HepG2 (cell line): Measurements from ENCODE around the gene ZNHIT1. TPM values are rescaled to one million over a fixed set of nuclear protein-coding genes. Genes with fewer than 3 reads are reported as not detected.

Experiments used
- CEBPB ChIP-seq: IDR thresholded peaks from 2 replicates; pipeline ENCODE4 v1.6.1; 2011; ENCODE audit warnings: low read depth, low read length, improper control_type of control experiment, borderline replicate concordance
- CENPT ChIP-seq: sonication (generic); formaldehyde crosslinking; IDR thresholded peaks from 2 replicates; pipeline ENCODE4 v1.8.0; 2022; ENCODE audit warnings: low read depth, mild to moderate bottlenecking, moderate library complexity, missing genetic modification reagents
- FOXA1 ChIP-seq, 2 experiments: fragments of 450-650 bp in 1 of 2; sonication (generic) in 1 of 2; formaldehyde crosslinking in 1 of 2; IDR thresholded peaks; 2 replicates each; pipeline versions ENCODE4 v1.4.0 to v1.6.1; 2016 to 2020; ENCODE audit warnings: missing genetic modification reagents in 1 of 2
- GABPB1 ChIP-seq: IDR thresholded peaks from 2 replicates; pipeline ENCODE4 v1.6.1; 2016; ENCODE audit warnings: mild to moderate bottlenecking, missing genetic modification reagents, moderate library complexity, missing compliant biosample characterization
- GLMP ChIP-seq: sonication (generic); formaldehyde crosslinking; IDR thresholded peaks from 2 replicates; pipeline ENCODE4 v1.9.0; 2021; ENCODE audit warnings: missing genetic modification reagents, mild to moderate bottlenecking, borderline replicate concordance
- HDAC6 ChIP-seq: fragments of 200-600 bp; sonication (generic); IDR thresholded peaks from 2 replicates; pipeline ENCODE4 v1.7.0; 2017; ENCODE audit warnings: mild to moderate bottlenecking, antibody characterized with exemption, low read length, low read depth
- KDM6A ChIP-seq: IDR thresholded peaks from 2 replicates; pipeline ENCODE4 v1.6.1; 2016; ENCODE audit warnings: low read depth
- NPAS2 ChIP-seq: sonication (generic); formaldehyde crosslinking; IDR thresholded peaks from 2 replicates; pipeline ENCODE4 v1.8.0; 2022; ENCODE audit warnings: mild to moderate bottlenecking, missing genetic modification reagents, borderline replicate concordance
- SIN3A ChIP-seq: IDR thresholded peaks from 2 replicates; pipeline ENCODE4 v1.6.1; 2011; ENCODE audit warnings: low read depth, mild to moderate bottlenecking, control low read depth, low read length, borderline replicate concordance
- TRIM22 ChIP-seq: fragments of 450-650 bp; IDR thresholded peaks from 2 replicates; pipeline ENCODE4 v1.6.1; 2017
- ZBTB14 ChIP-seq: sonication (generic); formaldehyde crosslinking; IDR thresholded peaks from 2 replicates; pipeline ENCODE4 v1.4.0; 2020; ENCODE audit warnings: missing genetic modification reagents
- ZNF17 ChIP-seq: sonication (generic); formaldehyde crosslinking; IDR thresholded peaks from 2 replicates; pipeline ENCODE4 v1.5.0; 2020; ENCODE audit warnings: mild to moderate bottlenecking, missing genetic modification reagents
- ZNF547 ChIP-seq: sonication (generic); formaldehyde crosslinking; IDR thresholded peaks from 2 replicates; pipeline ENCODE4 v1.5.1; 2020; ENCODE audit warnings: mild to moderate bottlenecking, missing genetic modification reagents
- ZNF550 ChIP-seq: sonication (generic); formaldehyde crosslinking; IDR thresholded peaks from 2 replicates; pipeline ENCODE4 v1.4.0; 2020; ENCODE audit warnings: mild to moderate bottlenecking, missing genetic modification reagents, borderline replicate concordance
- ZNF567 ChIP-seq: sonication (generic); formaldehyde crosslinking; IDR thresholded peaks from 2 replicates; pipeline ENCODE4 v1.8.1; 2023; ENCODE audit warnings: mild to moderate bottlenecking, missing genetic modification reagents, borderline replicate concordance
- ZNF572 ChIP-seq: sonication (generic); formaldehyde crosslinking; IDR thresholded peaks from 2 replicates; pipeline ENCODE4 v1.5.1; 2020; ENCODE audit warnings: mild to moderate bottlenecking, missing genetic modification reagents
- ZNF619 ChIP-seq: sonication (generic); formaldehyde crosslinking; IDR thresholded peaks from 2 replicates; pipeline ENCODE4 v1.4.0; 2020; ENCODE audit warnings: mild to moderate bottlenecking, missing genetic modification reagents
- ZNF775 ChIP-seq: sonication (generic); formaldehyde crosslinking; IDR thresholded peaks from 2 replicates; pipeline ENCODE4 v1.4.0; 2020; ENCODE audit warnings: missing genetic modification reagents, mild to moderate bottlenecking, moderate library complexity, borderline replicate concordance
- polyA plus RNA-seq, 8 experiments: library from polyadenylated mRNA; depleted of rRNA in 3 of 8; stranded (reverse) in 7 of 8; unstranded in 1 of 8; fragments of >200 nt; fragmentation: Illumina TruSeq in 4 of 8; extraction: Trizol in 4 of 8; gene quantifications; 2 replicates each; pipeline versions ENCODE4 v1.2.1 to v1.2.3, GENCODE V29; 2011 to 2016; ENCODE audit warnings: low read depth in 4 of 8, missing spikeins in 1 of 8, mixed read lengths in 1 of 8; ENCODE audit not compliant: insufficient read depth in 1 of 8
- total RNA-seq, 5 experiments: library from RNA; depleted of rRNA; stranded (reverse); fragments of >200 nt; fragmentation: Illumina TruSeq; extraction: Trizol; gene quantifications; 2 replicates each; pipeline ENCODE4 v1.2.3, GENCODE V29; 2016; ENCODE audit warnings: low read depth in 1 of 5
- TF ChIP-seq, protein P1 (sequence below): sonication (generic); formaldehyde crosslinking; IDR thresholded peaks from 2 replicates; pipeline ENCODE4 v1.8.0; 2022; ENCODE audit warnings: missing genetic modification reagents, mild to moderate bottlenecking, borderline replicate concordance
- TF ChIP-seq, protein P2 (sequence below): sonication (generic); formaldehyde crosslinking; IDR thresholded peaks from 2 replicates; pipeline ENCODE4 v1.5.0; 2020; ENCODE audit warnings: missing genetic modification reagents
- TF ChIP-seq, protein P3 (sequence below): sonication (generic); formaldehyde crosslinking; IDR thresholded peaks from 2 replicates; pipeline ENCODE4 v1.4.0; 2020; ENCODE audit warnings: mild to moderate bottlenecking, missing genetic modification reagents
- TF ChIP-seq, protein P4 (sequence below): sonication (generic); formaldehyde crosslinking; IDR thresholded peaks from 2 replicates; pipeline ENCODE4 v1.5.0; 2020; ENCODE audit warnings: mild to moderate bottlenecking, low read depth, missing genetic modification reagents, borderline replicate concordance

ZNHIT1 gene
- total and polyA plus RNA-seq, 2 of the 13 experiments (the other 11 are each of a cell fraction or from before 2014, with no cell fraction given): 32.5 to 64.5 TPM

- TF ChIP-seq CEBPB (no peak), ZNF17 (CRISPR knock-in tag) (no peak), ZNF550 (no peak), ZNF567 (no peak; the same call in 1 of the 2 replicates), ZNF775 (no peak), ZNF572 (no peak), FOXA1 (IDR thresholded peaks at IDR 0.05) (no peak), FOXA1 (CRISPR knock-in tag; IDR thresholded peaks at IDR 0.05) (no peak), ZNF619 (CRISPR knock-in tag) (no peak), GABPB1 (CRISPR knock-in tag) (peak; percentile 93), CENPT (CRISPR knock-in tag) (no peak), GLMP (CRISPR knock-in tag) (no peak), NPAS2 (CRISPR knock-in tag) (no peak), ZNF547 (no peak), KDM6A (CRISPR knock-in tag) (no peak), SIN3A (peak; percentile 92; the same call in 1 of the 2 replicates), HDAC6 (no peak), ZBTB14 (CRISPR knock-in tag) (no peak), TRIM22 (no peak)
- TF ChIP-seq, protein P1, sequence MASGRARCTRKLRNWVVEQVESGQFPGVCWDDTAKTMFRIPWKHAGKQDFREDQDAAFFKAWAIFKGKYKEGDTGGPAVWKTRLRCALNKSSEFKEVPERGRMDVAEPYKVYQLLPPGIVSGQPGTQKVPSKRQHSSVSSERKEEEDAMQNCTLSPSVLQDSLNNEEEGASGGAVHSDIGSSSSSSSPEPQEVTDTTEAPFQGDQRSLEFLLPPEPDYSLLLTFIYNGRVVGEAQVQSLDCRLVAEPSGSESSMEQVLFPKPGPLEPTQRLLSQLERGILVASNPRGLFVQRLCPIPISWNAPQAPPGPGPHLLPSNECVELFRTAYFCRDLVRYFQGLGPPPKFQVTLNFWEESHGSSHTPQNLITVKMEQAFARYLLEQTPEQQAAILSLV: peak; percentile 76; the same call in 1 of the 2 replicates
- TF ChIP-seq, protein P2, sequence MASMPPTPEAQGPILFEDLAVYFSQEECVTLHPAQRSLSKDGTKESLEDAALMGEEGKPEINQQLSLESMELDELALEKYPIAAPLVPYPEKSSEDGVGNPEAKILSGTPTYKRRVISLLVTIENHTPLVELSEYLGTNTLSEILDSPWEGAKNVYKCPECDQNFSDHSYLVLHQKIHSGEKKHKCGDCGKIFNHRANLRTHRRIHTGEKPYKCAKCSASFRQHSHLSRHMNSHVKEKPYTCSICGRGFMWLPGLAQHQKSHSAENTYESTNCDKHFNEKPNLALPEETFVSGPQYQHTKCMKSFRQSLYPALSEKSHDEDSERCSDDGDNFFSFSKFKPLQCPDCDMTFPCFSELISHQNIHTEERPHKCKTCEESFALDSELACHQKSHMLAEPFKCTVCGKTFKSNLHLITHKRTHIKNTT (CRISPR knock-in tag): no peak
- TF ChIP-seq, protein P3, sequence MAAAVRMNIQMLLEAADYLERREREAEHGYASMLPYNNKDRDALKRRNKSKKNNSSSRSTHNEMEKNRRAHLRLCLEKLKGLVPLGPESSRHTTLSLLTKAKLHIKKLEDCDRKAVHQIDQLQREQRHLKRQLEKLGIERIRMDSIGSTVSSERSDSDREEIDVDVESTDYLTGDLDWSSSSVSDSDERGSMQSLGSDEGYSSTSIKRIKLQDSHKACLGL (CRISPR knock-in tag): no peak
- TF ChIP-seq, protein P4, sequence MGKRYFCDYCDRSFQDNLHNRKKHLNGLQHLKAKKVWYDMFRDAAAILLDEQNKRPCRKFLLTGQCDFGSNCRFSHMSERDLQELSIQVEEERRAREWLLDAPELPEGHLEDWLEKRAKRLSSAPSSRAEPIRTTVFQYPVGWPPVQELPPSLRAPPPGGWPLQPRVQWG (CRISPR knock-in tag): no peak
Observed at GRCh38 chr7:101251871-101252659, 34.1 kb downstream of the ZNHIT1 start (continued).
